ENCODE results near the gene TCF12. TPM values are rescaled to one million over a fixed set of nuclear protein-coding genes. Genes with fewer than 3 reads are reported as not detected.

TCF12 gene
- total RNA-seq, 2 donors from 2014 or later: 69.4 to 140 TPM

DNA sequence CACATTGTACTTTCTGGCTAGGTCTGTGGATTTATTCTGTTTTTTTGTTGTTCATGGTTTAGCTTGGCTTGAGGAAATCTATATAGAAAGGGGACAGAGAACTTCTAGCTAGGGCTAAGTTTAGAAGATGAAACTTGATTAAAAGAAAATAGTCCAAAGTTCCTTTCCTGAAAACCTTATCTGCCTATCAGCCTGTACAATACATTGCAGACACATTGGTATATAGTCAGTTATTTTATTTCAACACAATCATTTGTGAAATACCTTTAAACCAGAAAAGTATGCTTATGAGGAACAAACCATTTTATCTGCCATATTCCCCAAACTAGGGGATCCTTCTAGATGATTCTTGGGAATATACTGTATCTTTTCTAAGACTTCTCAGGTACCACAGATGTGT is 310.6 kb downstream of the TCF12 start:
- no peaks in the 10 kb centered on the region for H3K9me3 Mint-ChIP-seq
- ATAC-seq (no peak), DNase-seq (ENCODE audit: low spot score) (no peak)
- peaks cover 6% of the 10 kb centered on the region for H3K36me3 Mint-ChIP-seq
- no peaks in the 10 kb centered on the region for H3K27me3 Mint-ChIP-seq
- H3K27ac Mint-ChIP-seq: no peak overlapping the region
- H3K4me1 Mint-ChIP-seq (ENCODE audit: low read depth in 2 of 2): peaks cover 0 to 2% of the 10 kb centered on the region in 2 donors
- H3K4me3 Mint-ChIP-seq: no peak overlapping the region

DNA sequence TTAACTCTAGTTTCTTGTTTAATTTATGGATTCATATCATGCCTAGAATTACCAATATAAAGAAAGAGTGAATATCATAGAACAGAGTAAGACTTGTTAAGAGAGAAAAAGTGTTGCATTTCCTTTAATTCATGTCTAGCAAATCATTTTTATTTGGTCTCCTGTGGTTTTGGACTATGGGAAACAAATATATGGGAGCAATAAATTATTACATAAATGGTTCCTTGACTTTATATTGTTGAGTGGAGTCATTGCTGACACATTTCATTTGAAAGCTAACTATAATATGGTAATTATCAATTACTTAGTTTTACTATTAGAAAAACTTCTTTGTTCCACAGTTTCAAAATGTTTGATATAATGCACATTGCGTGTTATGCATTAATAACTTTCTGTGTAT is 313.1 kb downstream of the TCF12 start:
- Mint-ChIP-seq H3K4me3 (no peak overlapping the region), H3K36me3 (peaks cover 6% of the 10 kb centered on the region), H3K4me1 (ENCODE audit: low read depth in 2 of 2) (peaks cover 0 to 2% of the 10 kb centered on the region in 2 donors), H3K27me3 (no peaks in the 10 kb centered on the region), H3K27ac (no peak overlapping the region), H3K9me3 (no peaks in the 10 kb centered on the region)
- ATAC-seq (no peak), DNase-seq (ENCODE audit: low spot score) (no peak)

DNA sequence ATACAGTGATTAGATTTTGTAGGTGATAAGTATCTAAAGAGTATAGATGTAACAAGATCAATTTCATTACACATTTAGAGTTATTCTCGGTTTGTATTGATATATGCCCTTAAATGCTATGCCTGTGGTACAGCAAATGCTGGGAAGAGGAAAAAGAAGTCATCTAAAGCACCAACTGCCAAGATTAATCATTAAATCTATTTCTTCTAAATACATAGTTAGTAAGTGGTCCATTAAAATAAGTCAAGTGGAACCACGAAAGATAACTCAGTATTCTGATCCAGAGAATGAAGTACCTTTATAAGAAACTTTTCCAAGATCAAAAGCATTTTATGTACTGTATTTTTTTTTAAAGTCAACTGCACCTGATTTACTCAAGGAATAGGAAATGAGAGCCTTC is 315.7 kb downstream of the TCF12 start:
- Mint-ChIP-seq H3K36me3 (peaks cover 6% of the 10 kb centered on the region), H3K27ac (no peak overlapping the region), H3K27me3 (no peaks in the 10 kb centered on the region), H3K9me3 (no peaks in the 10 kb centered on the region), H3K4me3 (no peak overlapping the region), H3K4me1 (ENCODE audit: low read depth in 2 of 2) (no peaks in the 10 kb centered on the region)
- ATAC-seq (no peak), DNase-seq (ENCODE audit: low spot score) (no peak)

DNA sequence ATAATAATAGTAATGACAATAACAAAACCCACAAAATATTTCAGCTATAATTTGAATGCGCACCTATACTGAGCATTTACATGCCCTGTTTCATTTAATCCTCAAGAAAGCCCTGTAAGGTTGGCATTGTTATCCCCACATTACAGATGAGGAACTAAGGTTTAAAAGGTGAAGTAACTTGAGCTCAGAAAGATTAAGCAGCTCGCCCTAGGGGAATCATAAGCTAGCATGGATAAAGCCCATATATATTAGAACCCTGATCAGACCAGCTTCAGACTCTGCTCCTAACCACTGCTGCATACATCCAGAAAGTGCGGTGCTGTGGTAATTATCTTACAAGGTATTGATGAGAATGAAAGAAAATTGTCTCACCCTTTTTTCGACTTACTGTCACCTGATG is 316.7 kb downstream of the TCF12 start:
- no peak for ATAC-seq
- Mint-ChIP-seq H3K27ac (no peak overlapping the region), H3K27me3 (no peaks in the 10 kb centered on the region), H3K4me1 (ENCODE audit: low read depth in 2 of 2) (no peaks in the 10 kb centered on the region), H3K4me3 (no peak overlapping the region), H3K36me3 (peaks cover 12% of the 10 kb centered on the region), H3K9me3 (no peaks in the 10 kb centered on the region)
- DNase-seq (ENCODE audit: low spot score): no peak

DNA sequence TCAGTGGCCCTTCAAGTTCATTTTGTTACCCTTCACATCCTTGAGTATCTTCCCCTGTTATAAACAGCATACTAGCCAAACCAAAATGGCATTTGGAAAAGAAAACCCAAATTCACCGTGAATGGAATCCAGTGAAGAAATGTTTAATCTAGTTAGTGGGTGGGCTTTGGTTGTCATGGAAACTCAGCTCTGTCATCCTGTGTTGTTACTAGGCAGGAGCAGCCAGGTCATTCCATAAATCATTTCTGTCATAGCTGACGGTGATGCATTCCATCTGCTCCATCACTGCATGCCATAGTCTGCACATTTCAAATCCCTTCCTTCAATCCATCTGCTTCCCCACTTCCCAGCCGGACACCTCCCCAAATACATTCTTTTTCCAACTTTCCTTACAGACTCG is 317.4 kb downstream of the TCF12 start:
- Mint-ChIP-seq H3K27ac (no peak overlapping the region), H3K4me3 (no peak overlapping the region), H3K36me3 (peaks cover 12% of the 10 kb centered on the region), H3K27me3 (no peaks in the 10 kb centered on the region), H3K9me3 (no peaks in the 10 kb centered on the region), H3K4me1 (ENCODE audit: low read depth in 2 of 2) (no peaks in the 10 kb centered on the region)
- ATAC-seq: no peak
- DNase-seq (ENCODE audit: low spot score): no peak

DNA sequence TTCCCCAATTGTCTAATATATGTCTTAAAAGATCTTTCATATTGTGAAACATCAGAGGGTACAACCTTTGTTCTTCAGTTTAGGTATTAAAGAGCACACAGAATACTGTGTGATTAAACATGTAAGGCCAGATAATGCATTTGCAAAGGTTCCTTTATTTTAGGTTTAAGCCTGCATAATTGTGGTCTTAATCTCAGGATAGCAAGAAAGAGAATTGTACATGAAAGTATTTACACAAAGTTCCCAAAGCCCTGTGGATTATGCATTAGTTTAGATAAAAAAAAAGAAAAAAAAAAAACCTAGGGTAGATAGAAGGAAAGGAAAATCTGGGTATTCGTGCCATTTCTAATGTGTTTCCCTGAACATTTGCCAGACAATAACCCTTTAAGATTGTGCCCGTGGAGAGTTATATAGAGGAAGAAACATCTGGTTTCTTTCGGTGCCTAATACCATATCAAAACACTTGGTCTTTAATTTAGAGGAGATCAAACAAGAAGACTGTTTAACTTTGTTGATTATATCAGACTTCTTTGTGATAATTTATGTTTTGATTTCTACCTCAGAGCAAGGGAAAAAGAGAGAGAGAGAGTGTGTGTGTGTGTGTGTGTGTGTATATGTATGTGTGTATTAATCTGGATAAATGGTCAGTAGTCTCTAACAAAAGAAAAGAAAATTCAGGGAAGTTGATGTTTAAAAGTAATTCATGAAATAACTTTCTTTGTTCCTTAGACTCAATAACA is 318.3 kb downstream of the TCF12 start:
- Mint-ChIP-seq H3K4me3 (no peak overlapping the region), H3K27me3 (no peaks in the 10 kb centered on the region), H3K27ac (no peak overlapping the region), H3K9me3 (no peaks in the 10 kb centered on the region), H3K4me1 (ENCODE audit: low read depth in 2 of 2) (no peaks in the 10 kb centered on the region), H3K36me3 (peaks cover 12% of the 10 kb centered on the region)
- no peak for ATAC-seq
- DNase-seq (ENCODE audit: low spot score): no peak

DNA sequence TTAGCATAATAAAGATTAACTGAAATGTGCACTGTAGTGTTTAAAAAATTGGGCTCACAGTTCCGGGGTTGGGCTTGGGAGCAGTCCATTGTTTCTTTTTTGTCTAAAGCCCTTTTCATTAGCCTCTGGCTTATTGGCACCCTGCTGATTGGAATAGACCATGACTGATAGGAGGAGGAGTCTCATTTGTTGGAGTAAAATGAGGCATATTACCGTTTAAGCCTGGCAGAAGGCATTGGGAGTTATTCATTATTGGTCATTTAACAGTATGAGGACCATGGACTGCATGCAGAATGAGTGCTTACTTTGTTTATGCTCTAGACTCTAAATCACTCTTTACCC is 318.8 kb downstream of the TCF12 start:
- ATAC-seq (no peak), DNase-seq (ENCODE audit: low spot score) (no peak)
- Mint-ChIP-seq H3K4me1 (ENCODE audit: low read depth in 2 of 2) (no peaks in the 10 kb centered on the region), H3K27ac (no peak overlapping the region), H3K9me3 (no peaks in the 10 kb centered on the region), H3K36me3 (peaks cover 12% of the 10 kb centered on the region), H3K4me3 (no peak overlapping the region), H3K27me3 (no peaks in the 10 kb centered on the region)

DNA sequence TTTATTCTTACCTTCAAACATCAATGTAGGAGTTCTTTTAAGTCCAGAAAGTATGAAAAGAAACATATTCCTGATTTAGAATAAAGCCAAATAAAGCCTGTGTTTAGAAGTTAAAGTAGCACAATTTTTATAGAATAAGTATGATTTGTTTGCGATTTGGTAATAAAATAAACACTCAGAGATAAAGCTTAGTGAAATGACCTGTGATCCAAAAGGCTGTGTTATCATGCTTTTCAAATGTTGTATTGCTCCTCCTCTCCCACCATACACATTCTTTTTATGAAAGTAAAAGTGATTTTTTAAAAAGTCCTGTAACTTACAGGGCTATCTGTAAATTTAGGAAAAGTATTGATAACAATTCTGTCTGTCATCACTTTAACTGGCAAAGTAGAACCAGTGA is 319.2 kb downstream of the TCF12 start:
- Mint-ChIP-seq H3K4me1 (ENCODE audit: low read depth in 2 of 2) (no peaks in the 10 kb centered on the region), H3K36me3 (peaks cover 8% of the 10 kb centered on the region), H3K4me3 (no peak overlapping the region), H3K27ac (no peak overlapping the region), H3K27me3 (no peaks in the 10 kb centered on the region), H3K9me3 (no peaks in the 10 kb centered on the region)
- no peak for DNase-seq (ENCODE audit: low spot score)
- no peak for ATAC-seq

DNA sequence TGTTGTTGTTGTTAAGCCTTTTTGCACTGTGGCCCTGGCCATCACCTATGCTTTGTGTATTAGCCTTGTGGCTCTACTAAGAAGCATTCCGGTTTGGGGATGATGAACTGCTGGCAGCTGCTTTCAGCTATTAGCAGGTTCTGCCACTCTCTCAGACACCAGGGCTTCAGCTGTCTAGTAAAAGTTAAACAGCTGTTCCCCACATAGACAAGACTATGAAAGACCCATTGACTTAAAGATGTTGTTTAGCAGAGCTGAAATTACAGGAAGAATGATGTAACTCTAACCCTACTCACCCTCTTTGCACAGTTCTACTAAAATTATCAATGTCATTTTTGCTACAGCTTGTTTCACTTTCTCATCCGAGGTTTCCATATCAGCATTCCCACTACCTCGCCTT is 326.7 kb downstream of the TCF12 start:
- no peak for ATAC-seq
- Mint-ChIP-seq H3K4me3 (no peak overlapping the region), H3K36me3 (peaks cover 17% of the 10 kb centered on the region), H3K27me3 (no peaks in the 10 kb centered on the region), H3K27ac (peak overlapping the region in 1 of 2 donors; percentile 31), H3K4me1 (ENCODE audit: low read depth in 2 of 2) (peaks cover 0 to 4% of the 10 kb centered on the region in 2 donors), H3K9me3 (no peaks in the 10 kb centered on the region)
- no peak for DNase-seq (ENCODE audit: low spot score)

DNA sequence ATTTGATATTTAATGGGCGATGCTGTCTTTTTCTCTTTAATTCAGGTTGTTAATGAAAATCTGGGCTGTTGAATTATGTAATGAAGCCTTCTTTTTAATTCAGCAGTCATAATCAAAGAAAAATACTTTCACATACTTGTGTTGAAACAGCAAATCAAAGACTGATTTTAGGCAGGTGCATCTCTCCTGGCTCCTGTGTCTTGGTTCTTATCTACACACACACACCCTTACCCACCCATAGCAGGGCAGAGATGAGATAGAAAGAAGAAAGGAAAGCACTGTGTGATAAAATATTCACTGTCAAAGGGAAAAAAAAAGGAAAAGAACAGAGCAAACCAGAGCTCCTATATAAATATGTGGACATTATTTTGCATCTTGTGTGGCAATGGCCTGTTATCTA is 327.3 kb downstream of the TCF12 start:
- no peaks in the 10 kb centered on the region for H3K9me3 Mint-ChIP-seq
- H3K27me3 Mint-ChIP-seq: no peaks in the 10 kb centered on the region
- peak overlapping the region in 1 of 2 donors; percentile 31 for H3K27ac Mint-ChIP-seq
- H3K4me3 Mint-ChIP-seq: no peak overlapping the region
- H3K4me1 Mint-ChIP-seq (ENCODE audit: low read depth in 2 of 2): peaks cover 0 to 4% of the 10 kb centered on the region in 2 donors
- ATAC-seq (no peak), DNase-seq (ENCODE audit: low spot score) (no peak)
- peaks cover 17% of the 10 kb centered on the region for H3K36me3 Mint-ChIP-seq

DNA sequence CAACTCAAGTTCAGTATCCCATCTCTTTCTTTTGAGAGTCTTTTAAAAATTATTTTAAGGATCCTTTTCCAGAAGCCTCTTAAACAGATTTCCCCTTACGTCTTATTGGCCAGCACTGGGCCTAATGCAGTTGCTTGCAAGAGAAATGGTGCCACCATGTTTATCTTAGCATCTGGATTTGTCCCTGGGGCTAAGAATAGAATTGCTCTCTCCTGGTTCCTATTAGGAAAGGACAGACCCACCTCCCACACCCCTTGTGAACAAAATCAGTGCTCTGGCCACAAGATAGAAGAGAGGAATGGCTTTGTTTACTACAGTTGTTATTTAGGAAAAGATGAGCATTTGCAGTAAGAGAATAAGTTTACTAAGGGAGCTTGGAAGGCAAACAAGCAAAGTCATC is 329.6 kb downstream of the TCF12 start:
- H3K36me3 Mint-ChIP-seq: peaks cover 17% of the 10 kb centered on the region
- H3K27me3 Mint-ChIP-seq: no peaks in the 10 kb centered on the region
- DNase-seq (ENCODE audit: low spot score) (no peak), ATAC-seq (no peak)
- H3K27ac Mint-ChIP-seq: no peak overlapping the region
- no peak overlapping the region for H3K4me3 Mint-ChIP-seq
- peaks cover 0 to 4% of the 10 kb centered on the region in 2 donors for H3K4me1 Mint-ChIP-seq (ENCODE audit: low read depth in 2 of 2)
- H3K9me3 Mint-ChIP-seq: no peaks in the 10 kb centered on the region

DNA sequence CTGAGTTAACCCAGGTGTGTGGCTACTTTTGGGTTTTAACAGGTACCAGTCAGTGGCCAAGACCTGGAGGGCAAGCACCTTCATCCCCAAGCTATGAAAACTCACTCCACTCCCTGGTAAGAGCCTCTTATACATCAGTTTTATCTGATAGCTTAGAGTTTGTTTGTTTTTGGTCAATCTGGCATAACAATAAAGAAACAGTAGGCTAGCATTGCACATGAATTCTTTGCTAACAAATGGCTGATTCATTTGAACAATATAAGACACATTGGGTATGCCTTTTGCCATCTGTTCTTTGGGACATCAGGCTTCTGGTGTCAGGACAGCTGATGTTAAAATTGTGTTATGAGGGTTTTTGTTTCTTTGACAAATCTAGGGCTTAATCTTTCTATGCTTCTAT is 332.9 kb downstream of the TCF12 start:
- Mint-ChIP-seq H3K27me3 (no peaks in the 10 kb centered on the region), H3K4me3 (no peak overlapping the region), H3K36me3 (peaks cover 17% of the 10 kb centered on the region), H3K4me1 (ENCODE audit: low read depth in 2 of 2) (peaks cover 0 to 4% of the 10 kb centered on the region in 2 donors), H3K9me3 (no peaks in the 10 kb centered on the region), H3K27ac (no peak overlapping the region)
- no peak for DNase-seq (ENCODE audit: low spot score)
- no peak for ATAC-seq

DNA sequence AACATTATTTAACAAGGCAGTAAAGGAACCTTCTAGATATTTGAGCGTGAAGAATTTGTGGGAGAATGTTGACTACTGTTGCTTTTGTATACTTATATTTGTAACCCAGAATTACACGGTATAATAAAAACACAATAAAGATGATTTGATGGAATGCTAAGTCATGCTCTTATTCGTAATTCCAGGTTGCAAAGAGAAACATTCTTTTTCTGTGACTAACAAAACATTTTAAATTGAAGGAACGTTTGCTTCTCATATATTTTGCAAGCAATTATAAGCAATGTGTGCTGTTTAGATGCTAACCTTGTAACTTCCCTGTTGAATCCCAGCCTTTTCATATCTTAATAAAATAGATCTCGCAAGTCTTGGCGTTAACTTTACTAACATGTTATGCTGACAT is 333.5 kb downstream of the TCF12 start:
- DNase-seq (ENCODE audit: low spot score) (no peak), ATAC-seq (no peak)
- H3K9me3 Mint-ChIP-seq: no peaks in the 10 kb centered on the region
- H3K4me3 Mint-ChIP-seq: no peak overlapping the region
- H3K27me3 Mint-ChIP-seq: no peaks in the 10 kb centered on the region
- H3K4me1 Mint-ChIP-seq (ENCODE audit: low read depth in 2 of 2): peaks cover 0 to 2% of the 10 kb centered on the region in 2 donors
- H3K36me3 Mint-ChIP-seq: peaks cover 12% of the 10 kb centered on the region
- H3K27ac Mint-ChIP-seq: no peak overlapping the region

DNA sequence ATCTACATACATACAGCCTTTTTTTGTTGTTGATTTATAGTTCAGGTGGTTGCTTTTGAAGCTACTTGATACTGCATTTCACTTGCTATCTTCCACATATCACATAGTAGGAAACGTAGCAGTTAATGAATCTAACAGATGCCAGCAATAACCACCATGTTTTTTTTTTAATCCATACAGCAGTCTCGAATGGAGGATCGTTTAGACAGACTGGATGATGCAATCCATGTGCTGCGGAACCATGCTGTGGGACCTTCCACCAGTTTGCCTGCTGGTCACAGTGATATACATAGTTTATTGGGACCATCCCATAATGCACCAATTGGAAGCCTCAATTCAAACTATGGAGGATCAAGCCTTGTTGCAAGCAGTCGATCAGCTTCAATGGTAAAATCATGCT is 334.6 kb downstream of the TCF12 start:
- Mint-ChIP-seq H3K27ac (no peak overlapping the region), H3K9me3 (no peaks in the 10 kb centered on the region), H3K4me1 (ENCODE audit: low read depth in 2 of 2) (no peaks in the 10 kb centered on the region), H3K36me3 (peaks cover 5% of the 10 kb centered on the region), H3K4me3 (no peak overlapping the region), H3K27me3 (no peaks in the 10 kb centered on the region)
- ATAC-seq (no peak), DNase-seq (ENCODE audit: low spot score) (no peak)

DNA sequence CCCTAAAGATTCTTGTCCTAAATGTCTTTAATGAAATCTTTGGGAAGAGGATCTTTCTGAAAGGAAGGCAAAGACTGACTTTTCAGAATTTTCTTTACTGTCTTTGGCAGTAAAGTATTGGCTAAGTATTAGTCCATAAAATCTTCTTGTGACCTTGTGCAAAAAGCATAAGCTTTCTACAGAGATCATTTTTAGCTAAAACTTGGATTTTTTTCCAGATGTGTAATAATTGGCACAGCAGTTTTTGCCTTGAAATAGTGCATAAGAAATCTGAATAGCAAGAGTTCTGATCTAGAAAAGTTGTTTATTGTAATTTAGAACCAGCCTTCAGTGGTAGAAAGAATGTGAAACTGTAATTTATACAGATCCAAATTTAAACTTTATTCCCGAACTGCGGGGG is 335.1 kb downstream of the TCF12 start:
- Mint-ChIP-seq H3K9me3 (no peaks in the 10 kb centered on the region), H3K4me1 (ENCODE audit: low read depth in 2 of 2) (no peaks in the 10 kb centered on the region), H3K4me3 (no peak overlapping the region), H3K27me3 (no peaks in the 10 kb centered on the region), H3K36me3 (peaks cover 5% of the 10 kb centered on the region), H3K27ac (no peak overlapping the region)
- DNase-seq (ENCODE audit: low spot score) (no peak), ATAC-seq (no peak)

Data from natural killer cell treated with Interleukin-12 subunit alpha and Interleukin-12 subunit beta and Interleukin-15 and Interleukin-18, amount 100 ng/mL, for 72 hours (primary cell).